GM13977 (cell line): Measurements from ENCODE around the gene SRSF5.

Source experiments
- DNase-seq: peaks from one replicate; pipeline ENCODE4 v3.0.0; 2012; ENCODE audit warnings: low spot score
- CTCF ChIP-seq: IDR thresholded peaks from 2 replicates; pipeline ENCODE4 v1.5.1; 2012; ENCODE audit warnings: mild to moderate bottlenecking, control low read depth; ENCODE audit not compliant: insufficient read depth; ENCODE audit errors: extremely low read depth, missing control alignments
- in situ Hi-C: fragments of 300-500 bp; cut with MboI; formaldehyde crosslinking; loops from one replicate; pipeline ENCODE4 v1.12.0; 2022; ENCODE audit warnings: low sequenced_read_pairs, low pct_unique_long_range_greater_than_20kb, mixed read lengths, inconsistent platforms; ENCODE audit not compliant: unreplicated experiment

Gene SRSF5

GRCh38 chr14:69755784-69756183 lies 11.2 kb upstream of the SRSF5 start:
- in situ Hi-C loops = no loop called here
- TF ChIP-seq CTCF = no peak
- no peak for DNase-seq

- in situ Hi-C loops = no loop called here
- no peak for TF ChIP-seq CTCF
- no peak for DNase-seq
Measured at GRCh38 chr14:69756298-69756697, 10.6 kb upstream of the SRSF5 start.

GRCh38 chr14:69760810-69761209 lies 6.1 kb upstream of the SRSF5 start:
- in situ Hi-C loops = no loop called here
- DNase-seq = no peak
- TF ChIP-seq CTCF = no peak

GRCh38 chr14:69763761-69764510 lies 3.0 kb upstream of the SRSF5 start:
- no peak for DNase-seq
- no peak for TF ChIP-seq CTCF
- in situ Hi-C loops = no loop called here

GRCh38 chr14:69767369-69767999 lies 542 bp downstream of the SRSF5 start:
- in situ Hi-C loops = no loop called here
- no peak for TF ChIP-seq CTCF
- peak; percentile 93 for DNase-seq

GRCh38 chr14:69768873-69769272 lies 1.9 kb downstream of the SRSF5 start:
- TF ChIP-seq CTCF = no peak
- in situ Hi-C loops = no loop called here
- no peak for DNase-seq
